HG03575 (cell line): ENCODE measurements around the gene CXorf38.

Experiments used
- ATAC-seq: cut with Tn5 transposase; IDR thresholded peaks from one replicate; pipeline ENCODE4 v1.9.1; 2021; ENCODE audit not compliant: unreplicated experiment, insufficient number of reproducible peaks, low FRiP score; ENCODE audit errors: extremely low read depth

Gene CXorf38, protein sequence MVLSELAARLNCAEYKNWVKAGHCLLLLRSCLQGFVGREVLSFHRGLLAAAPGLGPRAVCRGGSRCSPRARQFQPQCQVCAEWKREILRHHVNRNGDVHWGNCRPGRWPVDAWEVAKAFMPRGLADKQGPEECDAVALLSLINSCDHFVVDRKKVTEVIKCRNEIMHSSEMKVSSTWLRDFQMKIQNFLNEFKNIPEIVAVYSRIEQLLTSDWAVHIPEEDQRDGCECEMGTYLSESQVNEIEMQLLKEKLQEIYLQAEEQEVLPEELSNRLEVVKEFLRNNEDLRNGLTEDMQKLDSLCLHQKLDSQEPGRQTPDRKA

GRCh38 chrX:40647307-40648197 is at the start of gene CXorf38:
TSS of gene CXorf38 (minus strand) at chrX:40647561. CDS start at chrX:40647520, 41 bp downstream.
- peak; percentile 30 for ATAC-seq

- ATAC-seq: no peak
Observed at GRCh38 chrX:40694802-40695201, 47.4 kb upstream of the CXorf38 start.

GRCh38 chrX:40688929-40689328 is 41.6 kb upstream of the CXorf38 start:
- ATAC-seq: no peak

DNA sequence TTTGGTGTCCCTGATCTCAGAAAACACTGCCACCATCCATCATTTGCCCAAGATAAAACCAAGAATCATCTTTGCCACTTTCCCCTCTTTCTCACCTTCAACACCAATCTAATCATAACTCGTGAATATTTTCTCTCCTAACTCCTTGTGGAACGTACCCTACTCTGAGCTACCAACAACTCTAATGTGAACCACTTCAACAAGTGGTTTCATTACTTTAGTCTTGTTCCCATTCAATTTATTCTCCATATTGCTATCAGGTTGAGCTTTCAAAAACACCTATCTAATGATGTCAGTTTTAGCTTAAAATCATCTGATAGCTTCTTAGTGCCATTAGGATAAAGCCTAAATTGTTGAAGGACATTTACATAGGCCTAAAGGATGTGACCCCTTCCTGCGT is 39.8 kb upstream of the CXorf38 start:
- no peak for ATAC-seq

DNA sequence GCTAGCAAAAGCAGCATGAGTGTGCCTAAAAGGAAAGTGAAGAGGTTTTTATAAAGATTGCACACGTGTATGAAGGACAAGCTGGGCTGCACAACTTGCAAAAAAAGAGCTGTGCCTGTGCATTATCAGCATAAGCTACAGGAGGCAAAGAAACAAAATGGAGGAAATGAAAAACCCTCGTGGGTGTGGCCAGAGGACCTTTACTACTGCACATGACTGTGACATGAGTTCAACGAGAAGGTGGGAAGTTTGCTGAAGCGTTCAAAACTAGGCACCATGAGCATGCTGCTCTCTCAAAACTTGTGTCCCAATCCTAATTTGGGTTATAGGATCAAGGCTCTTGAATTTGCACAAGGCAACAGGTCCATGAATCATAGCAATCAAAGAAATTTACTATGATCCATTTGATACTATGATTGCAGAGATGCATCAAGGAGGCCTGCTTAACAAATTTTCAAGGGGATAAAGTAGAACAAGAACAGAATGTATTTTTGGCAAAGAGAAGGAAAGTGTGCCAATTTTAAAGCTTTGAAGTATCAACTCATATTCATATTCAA is 38.1 kb upstream of the CXorf38 start:
- no peak for ATAC-seq

DNA sequence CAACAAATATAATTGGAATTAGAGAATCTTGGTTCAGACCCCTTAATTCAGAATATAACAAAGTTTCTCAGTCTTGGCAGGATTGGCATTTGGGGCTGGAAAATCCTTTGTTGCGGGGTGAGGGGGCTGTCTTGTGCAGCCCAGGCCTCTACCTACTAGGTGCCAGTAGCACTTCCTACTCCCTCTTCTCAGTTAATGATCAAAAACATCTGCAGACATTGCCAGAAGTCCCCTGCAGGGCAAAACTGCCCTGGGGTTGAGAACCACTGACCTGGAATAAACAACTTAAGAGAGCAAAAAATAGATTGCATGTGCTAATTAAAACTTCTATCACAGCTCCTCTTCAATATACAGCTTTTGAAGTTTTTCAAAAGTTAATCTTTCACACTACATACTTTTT is 36.7 kb upstream of the CXorf38 start:
- ATAC-seq: no peak

DNA sequence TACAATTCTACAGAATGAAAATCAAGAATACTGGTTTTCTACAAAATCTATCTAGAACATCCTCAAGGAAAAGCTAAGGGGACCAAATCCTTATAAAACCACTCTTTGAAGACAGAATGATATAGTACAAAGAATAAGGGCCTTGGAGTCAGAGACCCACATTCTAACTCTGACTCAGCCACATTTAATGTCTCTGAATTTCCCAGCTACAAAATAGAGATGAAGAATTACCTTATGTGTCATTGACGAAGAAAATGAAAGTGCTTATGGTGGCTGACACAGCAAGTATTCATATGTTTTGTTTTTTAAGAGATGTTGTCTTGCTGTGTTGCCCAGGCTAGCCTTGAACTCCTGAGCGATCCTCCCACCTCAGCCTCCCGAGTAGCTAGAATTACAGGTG is 35.9 kb upstream of the CXorf38 start:
- no peak for ATAC-seq

DNA sequence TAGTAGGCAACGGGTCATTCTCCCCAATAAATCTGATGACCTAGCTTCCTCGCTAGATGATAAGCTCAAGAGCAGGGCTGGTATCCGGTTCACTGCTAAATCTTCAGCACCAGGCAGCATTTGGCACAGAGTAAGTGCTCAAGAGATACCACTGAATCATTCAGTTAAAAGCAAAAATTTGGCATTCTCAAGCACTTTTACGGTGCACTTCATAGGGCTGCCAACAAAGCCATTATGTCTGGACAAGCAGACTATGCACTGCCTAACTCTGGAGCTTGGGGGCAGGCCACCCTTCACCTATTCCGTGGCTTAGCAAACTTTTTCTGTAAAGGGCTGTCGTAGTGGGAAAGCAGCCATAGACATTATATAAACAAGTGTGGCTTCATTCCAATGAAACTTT is 23.8 kb upstream of the CXorf38 start:
- ATAC-seq: no peak

- ATAC-seq: no peak
Observed at GRCh38 chrX:40663880-40664630, 16.7 kb upstream of the CXorf38 start.

DNA sequence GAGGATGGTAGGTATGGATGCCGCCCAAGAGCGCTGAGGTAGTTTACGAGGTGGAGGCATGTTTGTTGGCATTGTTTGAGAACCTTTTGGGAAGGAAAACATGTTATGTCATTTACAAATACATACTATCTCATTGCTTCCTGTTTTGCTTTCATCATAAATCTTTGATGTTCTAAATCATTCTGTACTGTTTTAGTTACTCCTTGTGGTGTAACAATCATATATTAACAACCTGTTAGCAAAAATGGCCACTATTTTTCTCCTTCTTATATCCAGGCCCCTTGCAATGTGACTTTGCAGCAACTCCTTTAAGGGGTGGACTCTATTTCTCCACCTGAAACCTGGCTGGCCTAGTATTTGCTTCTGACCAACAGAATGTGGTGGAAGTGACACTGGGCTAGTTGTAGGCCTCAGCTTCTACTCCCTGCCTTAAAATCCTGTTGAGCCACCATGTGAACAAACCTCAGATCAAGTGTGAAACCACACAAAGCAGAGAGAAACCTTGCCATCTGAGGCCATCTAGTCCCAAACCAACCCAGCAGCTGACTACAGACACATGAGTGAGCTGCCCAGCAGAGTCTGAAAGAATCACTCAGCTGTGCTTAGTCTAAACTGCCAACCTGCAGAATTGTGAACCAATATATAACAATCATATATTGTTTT is 15.8 kb upstream of the CXorf38 start:
- ATAC-seq: no peak

DNA sequence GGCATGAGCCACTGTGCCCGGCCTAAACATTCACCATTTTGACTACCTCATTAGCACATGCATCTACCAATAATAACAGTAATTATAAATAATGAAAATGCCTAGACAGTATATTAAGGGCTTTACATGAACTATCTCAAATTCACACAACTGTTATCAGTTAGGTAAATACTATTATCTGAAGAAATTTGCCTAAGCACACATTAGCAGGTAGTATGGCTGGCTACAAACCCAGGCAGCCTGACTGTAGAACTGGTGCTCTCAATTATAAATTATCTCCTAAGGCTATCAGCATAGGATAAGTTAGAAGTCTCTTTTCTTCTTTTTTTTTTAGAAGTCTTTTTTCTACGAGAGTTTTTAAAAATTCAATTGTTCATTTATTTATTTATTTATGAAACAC is 14.1 kb upstream of the CXorf38 start:
- no peak for ATAC-seq

DNA sequence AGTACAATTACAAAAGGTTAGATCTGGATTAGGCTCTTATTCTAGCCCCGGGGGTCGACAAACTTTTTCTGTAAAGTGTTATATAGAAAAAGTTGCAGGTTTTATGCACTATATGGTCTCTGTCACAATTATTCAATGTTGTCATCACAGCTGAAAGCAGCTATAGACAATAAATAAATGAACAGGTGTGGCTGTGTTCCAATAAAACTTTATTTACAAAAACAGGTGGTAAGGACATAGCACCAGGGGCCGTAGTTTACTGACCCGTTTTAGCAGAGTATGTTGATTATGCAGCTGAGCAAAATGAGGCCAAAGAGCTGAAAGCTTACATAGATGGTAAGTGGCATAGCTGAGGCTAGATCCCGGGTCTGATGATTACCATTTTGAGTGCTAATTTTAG is 13.0 kb upstream of the CXorf38 start:
- no peak for ATAC-seq

- no peak for ATAC-seq
Observed at GRCh38 chrX:40653535-40653934, 6.2 kb upstream of the CXorf38 start.

GRCh38 chrX:40652664-40653063 is 5.3 kb upstream of the CXorf38 start:
- no peak for ATAC-seq

GRCh38 chrX:40651620-40652223 is 4.4 kb upstream of the CXorf38 start:
- no peak for ATAC-seq

GRCh38 chrX:40646489-40647306 is 663 bp downstream of the CXorf38 start:
- no peak for ATAC-seq

GRCh38 chrX:40644821-40645358 is 2.5 kb downstream of the CXorf38 start:
- ATAC-seq: no peak
